GM18907 (cell line): ENCODE measurements around the gene EDN1.
"Not testable (repeated sequence)": the region's sequence is repeated elsewhere in the genome, so short reads cannot be mapped to it uniquely, and the experiment has no call there.

Source experiments
- ATAC-seq: cut with Tn5 transposase; IDR thresholded peaks from one replicate; pipeline ENCODE4 v1.9.1; 2021; ENCODE audit warnings: mild to moderate bottlenecking, moderate library complexity; ENCODE audit not compliant: unreplicated experiment

Gene EDN1

DNA sequence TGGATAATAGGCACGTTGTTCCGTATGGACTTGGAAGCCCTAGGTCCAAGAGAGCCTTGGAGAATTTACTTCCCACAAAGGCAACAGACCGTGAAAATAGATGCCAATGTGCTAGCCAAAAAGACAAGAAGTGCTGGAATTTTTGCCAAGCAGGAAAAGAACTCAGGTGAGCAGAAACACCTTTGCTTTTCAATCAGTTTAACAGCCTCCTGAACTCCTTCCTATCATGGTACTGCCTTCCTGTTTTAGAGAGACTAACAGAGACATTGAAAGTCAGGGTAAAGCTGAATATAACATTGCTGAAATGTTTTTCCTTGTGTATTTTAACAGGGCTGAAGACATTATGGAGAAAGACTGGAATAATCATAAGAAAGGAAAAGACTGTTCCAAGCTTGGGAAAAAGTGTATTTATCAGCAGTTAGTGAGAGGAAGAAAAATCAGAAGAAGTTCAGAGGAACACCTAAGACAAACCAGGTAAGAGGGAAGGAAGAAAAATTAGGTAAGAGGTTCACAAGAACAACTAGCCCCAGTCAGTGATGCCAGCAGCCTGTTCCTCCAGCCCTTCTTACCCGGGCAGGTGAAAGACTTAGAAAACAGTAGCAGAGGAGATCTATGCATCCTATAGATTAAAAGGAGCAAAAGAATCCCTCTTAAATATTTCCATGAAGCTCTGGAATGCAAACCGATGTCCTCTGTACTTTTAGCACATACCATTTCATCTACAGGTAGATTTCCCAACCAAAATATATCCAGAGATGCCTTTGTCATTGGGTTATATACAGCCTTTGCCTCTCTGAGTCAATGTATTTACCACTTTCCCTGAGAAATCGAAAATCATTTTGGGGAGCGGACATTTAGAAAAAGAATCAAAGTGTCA, 4.0 kb downstream of the EDN1 start:
- ATAC-seq = no peak

DNA sequence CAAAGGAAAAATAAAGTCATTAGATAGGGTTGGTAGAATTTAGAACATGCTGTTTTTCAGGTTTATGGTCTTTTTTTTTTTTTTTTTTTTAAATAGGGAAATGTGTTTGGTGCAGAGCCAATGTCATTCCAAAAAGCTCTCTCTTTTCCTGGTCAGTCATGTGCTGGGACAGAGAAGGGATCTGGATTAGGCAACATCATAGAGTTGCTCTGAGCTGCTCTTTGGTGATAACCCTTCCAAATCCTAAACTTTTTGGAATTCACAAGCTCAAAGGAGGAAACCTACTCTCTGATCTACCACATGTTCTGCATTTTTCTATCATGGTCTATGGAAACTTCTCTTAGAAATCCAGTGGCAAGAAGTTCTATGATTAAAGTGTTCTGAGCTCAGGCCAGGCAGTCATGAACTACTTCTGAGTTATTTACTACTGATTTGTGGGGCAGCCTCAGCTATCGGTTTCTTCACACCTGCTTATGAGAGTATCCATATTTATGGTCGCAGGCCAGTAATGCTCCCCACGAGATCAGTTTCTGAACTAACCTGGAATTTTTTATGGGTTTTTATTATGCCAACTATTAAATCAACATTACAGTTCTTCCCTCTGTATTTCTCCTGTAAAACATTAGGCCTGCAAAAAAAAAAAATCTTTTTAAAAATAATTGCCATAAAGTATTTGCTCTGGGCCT, 4.8 kb downstream of the EDN1 start:
- no peak for ATAC-seq

DNA sequence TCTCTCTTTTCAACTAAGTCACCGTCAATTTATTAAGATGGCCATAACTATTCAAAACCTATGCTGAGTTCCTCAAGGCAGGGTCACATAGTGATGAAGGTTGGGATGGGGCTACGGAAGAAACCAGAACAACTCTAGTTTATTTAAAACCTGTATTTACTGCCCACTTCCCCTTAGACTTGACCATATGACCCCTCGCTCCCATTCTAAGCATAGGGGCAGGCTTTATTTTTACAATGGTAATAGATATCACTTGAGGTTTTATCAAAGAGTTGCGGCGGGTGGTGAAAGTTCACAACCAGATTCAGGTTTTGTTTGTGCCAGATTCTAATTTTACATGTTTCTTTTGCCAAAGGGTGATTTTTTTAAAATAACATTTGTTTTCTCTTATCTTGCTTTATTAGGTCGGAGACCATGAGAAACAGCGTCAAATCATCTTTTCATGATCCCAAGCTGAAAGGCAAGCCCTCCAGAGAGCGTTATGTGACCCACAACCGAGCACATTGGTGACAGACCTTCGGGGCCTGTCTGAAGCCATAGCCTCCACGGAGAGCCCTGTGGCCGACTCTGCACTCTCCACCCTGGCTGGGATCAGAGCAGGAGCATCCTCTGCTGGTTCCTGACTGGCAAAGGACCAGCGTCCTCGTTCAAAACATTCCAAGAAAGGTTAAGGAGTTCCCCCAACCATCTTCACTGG, 5.5 kb downstream of the EDN1 start:
- ATAC-seq = no peak

DNA sequence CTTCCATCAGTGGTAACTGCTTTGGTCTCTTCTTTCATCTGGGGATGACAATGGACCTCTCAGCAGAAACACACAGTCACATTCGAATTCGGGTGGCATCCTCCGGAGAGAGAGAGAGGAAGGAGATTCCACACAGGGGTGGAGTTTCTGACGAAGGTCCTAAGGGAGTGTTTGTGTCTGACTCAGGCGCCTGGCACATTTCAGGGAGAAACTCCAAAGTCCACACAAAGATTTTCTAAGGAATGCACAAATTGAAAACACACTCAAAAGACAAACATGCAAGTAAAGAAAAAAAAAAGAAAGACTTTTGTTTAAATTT, 6.1 kb downstream of the EDN1 start:
- ATAC-seq = no peak

DNA sequence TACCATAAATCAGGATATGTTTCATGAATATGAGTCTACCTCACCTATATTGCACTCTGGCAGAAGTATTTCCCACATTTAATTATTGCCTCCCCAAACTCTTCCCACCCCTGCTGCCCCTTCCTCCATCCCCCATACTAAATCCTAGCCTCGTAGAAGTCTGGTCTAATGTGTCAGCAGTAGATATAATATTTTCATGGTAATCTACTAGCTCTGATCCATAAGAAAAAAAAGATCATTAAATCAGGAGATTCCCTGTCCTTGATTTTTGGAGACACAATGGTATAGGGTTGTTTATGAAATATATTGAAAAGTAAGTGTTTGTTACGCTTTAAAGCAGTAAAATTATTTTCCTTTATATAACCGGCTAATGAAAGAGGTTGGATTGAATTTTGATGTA, 6.4 kb downstream of the EDN1 start:
- no peak for ATAC-seq

DNA sequence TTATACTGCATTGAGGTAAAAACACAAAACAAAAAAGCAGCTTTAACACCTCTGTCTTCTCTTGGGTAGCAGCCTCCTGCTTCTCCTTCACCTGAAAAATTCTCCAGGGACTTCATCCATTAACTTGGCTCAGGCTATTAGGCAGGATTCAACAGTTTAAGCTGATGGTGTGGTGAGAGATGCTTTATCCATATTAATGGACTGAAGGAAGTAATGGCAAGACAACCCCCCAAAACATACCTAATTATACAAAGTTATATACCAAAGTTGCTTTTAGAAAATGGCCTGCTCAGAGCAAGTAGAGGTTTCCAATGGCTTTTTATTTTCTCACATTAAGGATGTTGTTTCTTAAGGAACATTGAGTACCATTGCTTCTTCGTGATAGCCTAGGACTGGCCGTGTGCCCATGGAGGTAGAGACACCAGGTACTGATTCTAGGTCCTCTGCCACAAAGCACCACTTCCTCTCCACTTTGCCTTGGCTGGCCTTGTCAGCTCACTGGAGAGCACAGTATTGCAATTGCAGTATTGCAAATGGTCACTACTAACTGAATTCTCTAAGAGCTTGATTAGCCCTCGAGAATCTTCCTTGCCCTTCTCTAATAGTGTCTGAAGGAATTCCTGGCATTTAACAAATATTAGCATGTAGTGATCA, 7.3 kb downstream of the EDN1 start:
- ATAC-seq = no peak

DNA sequence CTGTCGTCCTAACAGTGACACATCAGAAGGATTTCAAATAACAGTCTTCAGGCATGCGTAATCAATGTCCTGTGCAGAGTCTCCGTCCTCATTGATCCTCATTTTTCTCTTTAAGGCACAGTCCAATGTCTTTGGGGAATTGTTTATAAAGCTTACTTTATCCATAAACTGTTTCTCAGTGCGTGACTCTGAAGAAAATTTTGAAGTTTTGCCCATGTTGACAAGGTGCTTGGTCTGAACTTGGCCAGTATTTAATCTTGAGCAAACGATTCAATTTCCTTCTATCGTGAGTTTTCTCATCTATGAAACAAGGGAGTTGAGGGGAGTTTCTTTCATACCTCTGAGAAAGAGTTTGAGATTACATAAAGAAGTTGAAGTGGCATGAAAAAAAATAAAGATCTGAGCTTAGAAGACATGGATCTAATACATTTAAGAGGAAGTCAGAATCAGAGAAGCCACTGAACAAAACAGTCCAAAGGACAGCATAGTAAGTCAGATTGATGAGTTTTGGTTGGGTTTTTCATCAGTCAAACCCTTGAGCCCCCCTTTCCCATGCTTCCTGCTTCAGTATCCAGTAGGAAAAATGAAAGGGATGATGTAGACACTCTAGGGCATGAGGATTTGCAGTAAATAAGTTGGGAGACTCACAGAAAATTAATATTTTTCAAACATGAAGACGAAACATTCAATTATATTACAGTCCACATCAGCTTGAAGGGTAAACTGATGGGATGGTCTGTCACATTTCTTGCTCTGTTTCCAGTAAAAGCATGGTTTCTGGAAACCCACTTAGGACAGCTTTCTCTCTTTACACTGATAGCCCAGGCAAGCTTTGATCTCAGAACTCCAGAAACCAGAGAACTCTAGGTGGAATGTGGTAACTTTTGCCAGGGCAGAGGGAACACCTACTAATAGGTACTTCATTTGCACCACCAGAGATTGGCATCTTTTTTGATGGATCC, 8.1 kb downstream of the EDN1 start:
- ATAC-seq = no peak

DNA sequence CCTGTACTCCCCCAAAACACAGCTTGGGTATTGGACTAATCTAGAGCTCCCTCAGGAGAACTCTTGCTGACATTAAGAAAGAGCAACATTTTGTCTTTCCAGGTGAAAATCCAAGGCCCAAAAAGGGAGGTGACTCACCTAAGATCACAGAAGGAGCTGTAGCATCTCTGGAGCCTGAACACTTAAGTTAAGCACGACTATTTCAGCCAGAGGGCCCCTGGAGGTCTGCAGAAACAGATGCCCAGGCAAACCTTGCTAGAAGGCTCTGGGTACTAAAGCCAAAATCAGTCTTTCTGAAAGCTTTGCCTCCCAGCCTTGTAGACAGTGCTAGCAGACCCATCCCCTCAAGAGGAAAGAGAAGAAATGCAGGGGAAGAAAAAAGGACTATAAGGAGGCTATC, 8.8 kb downstream of the EDN1 start:
- no peak for ATAC-seq

DNA sequence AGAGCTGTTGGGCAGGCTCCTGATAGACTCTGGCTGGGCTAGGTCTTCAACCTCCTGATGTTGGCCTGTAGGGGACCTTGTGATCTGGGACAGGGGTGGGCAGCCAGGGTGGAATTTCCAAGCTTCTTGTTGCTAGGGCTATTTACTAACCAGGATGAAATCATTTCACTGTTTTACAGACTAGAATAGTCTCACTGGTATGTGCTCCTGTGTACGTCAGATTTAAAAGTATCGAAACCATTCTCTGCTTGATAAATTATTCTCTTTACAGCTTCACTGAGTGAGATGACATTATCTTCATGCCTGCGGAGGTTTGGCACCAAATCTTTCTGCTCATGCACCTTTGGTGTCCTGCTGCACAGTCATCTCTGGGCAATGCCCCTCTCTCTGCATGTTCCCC, 10.9 kb downstream of the EDN1 start:
- ATAC-seq = no peak

DNA sequence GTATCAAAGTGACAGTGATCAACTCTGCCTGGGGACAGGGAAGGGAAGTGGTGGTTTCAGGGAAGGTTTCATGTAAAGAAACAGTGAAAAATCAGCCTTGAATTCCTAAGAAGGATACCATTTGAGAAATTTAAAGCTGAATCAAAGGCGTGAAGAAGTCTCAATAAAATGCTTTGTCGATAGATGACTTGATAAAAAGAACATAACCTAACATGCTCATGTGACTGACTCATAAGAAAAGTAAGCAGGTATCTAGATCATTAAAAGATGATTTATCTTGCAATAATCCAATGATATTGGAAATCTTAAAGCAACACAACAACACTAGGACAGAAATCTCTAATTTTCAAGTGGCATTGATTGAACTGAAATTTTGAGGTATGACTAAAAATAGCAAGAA, 14.3 kb downstream of the EDN1 start:
- no peak for ATAC-seq

DNA sequence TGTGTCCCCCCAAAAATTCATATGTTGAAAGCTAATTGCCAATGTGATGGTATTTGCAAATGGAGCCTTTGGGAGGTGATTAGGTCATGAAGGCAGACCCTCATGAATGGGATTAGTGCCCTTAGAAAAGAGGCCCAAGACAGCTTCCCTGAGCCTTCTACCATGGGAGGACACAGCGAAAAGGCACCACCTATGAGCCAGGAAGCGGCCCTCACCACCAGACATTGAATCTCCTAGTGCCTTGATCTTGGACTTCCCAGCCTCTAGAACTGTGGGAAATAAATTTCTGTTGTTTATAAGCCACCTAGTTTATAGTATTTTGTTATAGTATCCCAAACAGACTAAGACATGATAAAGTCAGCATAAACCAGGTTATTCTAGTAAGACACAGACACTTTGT, 18.9 kb downstream of the EDN1 start:
- no peak for ATAC-seq

DNA sequence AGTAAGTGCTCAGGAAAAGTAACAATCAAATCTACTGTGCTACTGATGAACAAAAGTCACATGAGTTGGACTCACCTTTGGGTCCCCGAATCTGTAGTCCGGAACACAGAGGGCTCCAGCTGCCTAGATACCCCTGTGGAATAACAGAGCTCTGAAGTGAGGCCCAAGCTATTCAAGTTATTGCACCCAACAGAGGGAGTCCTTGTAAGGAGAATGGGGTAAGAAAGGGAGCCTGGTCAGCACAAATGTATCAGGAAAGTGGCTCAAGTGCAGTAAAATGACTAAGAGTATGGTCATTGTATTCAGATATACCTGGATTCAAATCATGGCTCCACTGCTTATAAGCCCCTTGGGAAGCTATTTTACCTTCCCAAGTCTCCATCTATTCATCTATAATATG, 20.9 kb downstream of the EDN1 start:
- no peak for ATAC-seq

DNA sequence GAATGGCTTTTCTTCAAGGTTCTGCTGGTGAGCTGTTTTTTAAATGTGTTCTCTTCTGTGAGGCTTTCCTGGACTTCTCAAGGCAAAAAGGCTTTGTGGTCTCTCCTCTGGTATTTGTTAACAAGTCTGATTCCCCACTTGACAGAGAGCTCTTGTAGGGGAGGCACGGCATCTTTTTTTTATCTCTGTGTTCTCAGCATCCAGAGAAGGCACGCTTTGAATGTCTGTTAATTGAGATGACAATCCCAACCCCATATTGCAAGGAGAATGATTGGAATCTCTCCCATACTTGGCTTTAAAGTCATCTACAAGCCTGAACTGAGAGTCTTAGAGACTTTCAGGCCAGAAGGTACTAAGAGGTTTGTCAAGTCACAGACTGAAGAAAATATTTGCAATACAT, 22.6 kb downstream of the EDN1 start:
- ATAC-seq = no peak

DNA sequence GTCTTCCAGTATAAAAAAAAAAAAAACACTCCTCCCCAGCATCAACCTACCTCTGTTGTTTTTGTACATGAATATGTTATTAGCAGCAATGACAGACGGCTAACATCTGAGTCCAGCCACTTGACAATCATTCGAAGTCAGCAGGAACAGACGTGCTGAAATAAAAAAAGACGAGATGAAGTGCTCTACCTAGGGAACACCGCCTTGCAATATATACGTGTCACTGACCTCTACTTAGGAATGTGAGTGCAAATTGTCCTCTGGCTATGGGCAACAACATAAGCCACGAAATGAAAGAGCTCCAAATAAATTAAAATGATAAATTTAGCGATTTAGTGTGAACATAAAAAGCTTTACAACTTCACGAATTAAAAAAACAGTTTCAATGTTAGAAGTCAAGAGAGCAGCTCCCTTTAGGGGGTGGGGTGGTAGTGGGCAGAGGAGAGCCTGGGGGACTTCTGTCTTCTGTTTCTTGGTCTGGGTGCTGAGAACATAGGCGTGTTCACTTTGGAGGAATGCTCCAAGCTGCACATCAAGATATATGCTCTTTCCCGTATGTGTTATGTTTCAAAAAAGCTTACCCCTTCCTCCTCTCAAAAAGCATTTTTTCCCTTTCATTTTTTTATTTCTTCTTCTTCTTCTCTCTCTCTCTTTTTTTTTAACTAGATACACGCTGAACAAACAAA, 23.3 kb downstream of the EDN1 start:
- ATAC-seq = no peak

DNA sequence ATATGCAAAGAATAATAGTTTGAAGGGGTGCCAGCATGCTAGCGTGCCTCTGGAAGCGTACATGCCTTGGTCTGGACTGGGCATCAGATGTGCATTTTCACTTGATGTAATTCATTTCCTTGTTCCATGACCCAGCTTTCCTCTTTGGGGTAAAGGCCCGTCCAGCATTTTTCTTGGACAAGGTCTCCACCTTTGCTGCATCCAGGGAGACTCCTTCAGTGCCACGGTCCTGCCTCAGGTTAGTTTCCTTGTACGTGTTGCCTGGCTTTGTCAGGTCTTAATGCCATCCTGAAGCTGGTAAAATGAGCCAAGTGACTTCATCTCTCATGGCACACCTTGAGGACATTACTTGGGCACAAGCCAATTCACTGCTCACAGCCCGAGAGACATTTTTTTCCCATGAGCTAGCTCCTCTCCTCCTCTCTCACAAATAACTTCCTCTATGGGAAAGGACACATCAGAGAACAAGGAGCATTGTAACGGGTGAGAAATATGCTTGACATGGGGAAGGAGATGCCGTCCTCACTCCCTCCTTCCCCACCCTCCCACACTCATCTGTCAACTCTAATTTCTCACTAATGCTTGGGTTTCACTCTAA, 23.9 kb downstream of the EDN1 start:
- no peak for ATAC-seq

DNA sequence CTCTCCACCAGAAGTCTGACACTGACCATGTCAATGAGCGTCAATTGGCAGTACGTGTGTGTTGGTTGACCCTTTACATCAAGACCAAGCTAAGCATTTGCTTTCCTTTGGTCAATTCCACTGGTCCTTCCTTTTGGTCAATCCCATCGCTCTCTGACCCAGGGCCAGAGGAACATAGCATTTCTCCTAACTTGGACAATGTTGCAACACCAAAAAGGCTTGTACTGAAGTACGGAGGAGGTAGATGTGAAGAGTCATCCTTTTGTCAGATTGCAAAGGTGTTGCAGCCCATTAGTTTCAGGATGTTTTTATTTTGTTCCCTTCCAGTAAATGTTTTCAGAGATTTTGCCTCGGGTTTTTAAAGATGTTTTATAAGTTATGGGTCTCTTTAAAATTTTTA, 24.6 kb downstream of the EDN1 start:
- no peak for ATAC-seq

DNA sequence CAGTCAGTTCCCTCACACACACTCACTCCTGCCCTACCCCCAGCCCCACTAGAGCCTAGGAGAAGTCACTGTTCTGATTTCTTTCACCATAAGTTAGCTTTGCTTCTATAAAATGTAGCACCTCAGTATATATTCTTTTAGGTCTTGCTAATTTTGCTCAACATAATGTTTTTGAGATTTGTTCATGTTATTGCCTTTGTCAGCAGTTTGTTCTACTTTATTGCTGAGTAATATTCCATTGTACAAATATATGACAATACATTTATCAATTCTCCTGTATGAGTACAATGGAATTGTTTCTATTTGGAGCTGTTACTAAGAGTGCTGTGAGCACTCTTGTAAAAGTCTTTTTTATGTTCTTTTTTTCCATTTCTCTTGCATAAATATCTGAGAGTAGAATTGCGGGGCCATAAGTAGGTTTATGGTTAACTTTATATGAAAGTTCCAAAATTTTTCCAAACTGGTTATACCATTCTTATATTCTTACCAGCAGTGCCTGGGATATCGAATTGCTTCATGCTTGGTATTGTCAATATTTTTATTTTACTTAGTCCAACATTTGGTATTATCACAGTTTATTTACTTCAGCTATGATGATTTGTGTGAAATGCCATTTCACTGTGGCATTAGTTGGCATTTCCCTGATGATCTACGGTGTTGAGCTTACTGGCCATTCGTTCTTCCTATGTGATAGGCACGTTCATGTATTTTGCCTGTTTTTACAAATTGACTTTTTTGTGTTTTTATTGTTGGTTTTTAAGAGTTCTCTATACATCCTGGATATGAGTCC, 25.3 kb downstream of the EDN1 start:
- no peak for ATAC-seq

DNA sequence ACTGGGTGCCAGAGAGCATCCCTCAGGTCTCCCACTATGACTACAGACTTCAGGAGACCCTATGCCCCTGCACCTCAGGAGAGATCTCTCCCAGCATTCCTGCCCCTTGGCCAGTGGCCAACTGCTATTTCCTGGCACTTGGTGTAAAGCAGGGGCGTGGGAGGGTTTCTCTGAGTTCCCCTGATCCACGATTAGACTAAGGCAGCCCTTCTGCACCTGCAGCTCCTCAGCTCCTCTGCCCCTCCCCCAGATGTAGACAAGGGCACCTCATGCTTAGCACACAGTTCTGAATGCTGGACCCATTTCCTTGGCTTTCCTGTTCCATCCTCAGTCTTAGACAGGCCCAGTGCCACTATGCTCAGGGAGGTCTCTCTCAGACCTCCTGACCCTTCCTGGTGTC, 28.6 kb downstream of the EDN1 start:
- no peak for ATAC-seq

DNA sequence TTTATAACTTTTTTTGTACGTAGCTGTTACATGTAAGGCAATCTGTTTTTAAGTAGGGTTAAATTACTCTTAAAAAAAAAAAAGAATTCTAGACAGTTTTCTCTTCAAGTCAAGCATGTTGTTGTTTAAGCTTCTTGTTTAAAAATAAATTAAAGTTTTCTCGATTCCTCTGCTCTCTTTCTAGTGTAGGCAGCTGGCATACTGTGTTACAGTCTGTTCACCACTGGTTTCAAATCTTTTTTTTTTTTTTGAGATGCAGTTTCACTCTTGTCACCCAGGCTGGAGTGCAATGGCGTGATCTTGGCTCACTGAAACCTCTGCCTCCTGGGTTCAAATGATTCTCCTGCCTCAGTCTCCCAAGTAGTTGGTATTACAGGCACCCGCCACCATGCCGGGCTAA, 29.9 kb downstream of the EDN1 start:
- not testable (repeated sequence) for ATAC-seq
